ENCODE results near the gene KIAA1755.

The KIAA1755 gene

DNA sequence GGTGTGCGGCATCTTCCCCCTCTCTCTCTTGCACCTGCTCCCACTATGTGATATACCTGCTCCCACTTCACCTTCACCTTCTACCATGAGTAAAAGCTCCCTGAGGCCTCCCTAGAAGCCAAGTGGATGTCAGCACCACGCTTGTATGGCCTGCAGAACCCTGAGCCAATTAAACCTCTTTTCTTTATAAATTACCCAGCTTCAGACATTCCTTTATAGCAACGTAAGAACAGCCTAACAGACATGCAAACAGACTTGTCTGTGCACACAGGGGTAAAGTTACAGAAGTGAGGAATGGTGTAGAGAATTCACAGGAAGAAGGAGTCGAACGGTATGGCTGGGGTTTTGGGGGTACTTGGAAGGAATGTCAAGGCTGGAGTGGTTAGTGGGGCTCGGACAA is 80.7 kb downstream of the KIAA1755 start:
- no peak for DNase-seq

DNA sequence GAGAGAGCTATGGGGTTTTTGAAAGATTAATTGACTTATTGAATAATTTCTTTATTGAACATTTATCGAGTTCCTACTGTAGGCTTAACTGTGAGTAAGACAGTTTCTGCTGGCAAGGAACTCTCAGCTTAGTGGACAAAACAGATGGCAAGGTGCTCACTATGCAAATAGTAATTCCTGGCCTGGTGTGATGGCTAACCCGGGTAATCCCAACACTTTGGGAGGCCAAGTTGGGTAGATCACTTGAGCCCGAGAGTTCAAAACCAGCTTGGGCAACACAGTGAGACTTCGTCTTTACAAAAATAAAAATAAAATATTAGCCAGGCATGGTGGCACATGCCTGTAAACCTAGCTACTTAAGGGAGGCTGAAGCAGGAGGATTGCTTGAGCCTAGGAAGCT is 82.0 kb downstream of the KIAA1755 start:
- DNase-seq = no peak

DNA sequence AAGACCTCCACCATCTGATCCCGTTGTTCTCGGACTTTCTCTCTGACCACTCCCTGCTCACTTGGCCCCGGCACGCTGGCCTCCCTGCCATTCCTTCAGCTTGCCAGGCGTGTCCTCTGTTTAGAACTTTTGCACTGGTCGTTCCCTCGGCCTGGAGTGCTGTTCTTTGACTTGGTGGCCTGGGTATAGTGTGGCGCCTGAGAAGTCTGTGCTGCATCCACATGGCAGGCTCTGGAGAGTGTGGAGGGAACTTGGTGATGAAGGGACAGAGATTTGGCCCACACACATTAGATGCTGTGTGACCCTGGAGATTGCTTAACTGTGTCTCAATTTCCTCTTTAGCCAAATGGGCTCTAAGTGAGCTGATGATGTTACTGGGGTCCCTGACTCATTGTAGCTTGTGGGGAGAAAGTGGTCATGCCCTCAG is 82.5 kb downstream of the KIAA1755 start:
- DNase-seq = no peak

DNA sequence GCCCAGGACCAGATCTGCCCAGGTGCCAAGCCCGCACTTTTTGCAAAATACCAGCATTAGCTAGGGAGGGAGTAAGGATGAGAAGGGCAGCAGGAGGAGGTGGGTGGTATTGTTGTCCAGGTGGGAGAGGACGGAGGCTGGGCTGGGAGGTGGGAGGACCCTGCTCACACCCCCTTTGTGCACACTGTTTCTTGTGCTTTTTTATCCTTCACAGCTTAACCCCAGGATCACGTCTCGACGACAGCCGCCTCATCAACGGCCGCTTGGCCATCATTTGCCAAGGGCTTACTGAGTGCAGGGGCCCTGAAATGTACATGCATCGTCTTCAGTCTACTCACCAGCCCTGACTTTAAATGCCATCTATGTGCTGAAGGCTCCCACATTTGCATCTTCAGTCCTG is 83.3 kb downstream of the KIAA1755 start:
- no peak for DNase-seq

DNA sequence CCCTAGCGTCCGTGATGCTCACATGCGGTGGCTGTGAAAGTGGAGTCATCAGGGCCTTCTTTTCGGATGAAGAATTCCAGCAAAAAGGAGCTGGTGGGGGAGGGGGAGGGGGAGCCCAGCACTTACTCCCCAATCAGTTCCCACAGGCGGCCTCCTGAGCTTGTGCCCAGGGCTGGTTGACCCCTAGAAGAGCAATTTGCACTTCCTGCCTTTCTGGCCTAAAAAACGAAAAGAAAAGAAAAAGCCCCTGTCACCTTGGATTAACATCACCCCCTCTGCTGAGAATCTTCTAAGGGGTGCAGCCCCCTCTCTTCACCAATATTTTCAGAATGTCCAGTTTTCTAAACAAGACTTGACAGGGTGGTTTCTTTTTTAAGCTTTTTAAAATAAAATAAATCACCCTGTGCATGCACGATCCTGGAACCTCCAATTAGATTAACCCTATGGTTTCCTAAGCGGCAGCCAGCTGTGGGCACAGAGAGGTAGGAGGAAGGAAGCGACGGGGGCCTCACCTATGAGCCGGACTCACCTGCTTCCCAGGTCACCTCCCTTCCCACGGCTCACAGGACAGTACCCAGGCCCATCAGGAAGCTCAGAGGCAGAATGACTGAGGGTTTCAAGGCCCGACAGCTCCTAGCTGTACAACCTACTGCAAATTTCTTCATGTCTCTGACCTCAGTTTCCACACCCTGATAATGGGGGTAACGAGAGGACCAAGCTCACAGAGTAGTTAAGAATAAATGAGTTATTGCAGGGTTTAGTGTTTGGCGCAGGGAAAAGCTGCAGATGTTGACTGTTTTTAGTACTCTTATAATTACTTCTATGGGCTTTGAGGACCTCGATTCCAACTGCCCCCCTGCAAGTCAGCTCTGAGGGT is 85.0 kb downstream of the KIAA1755 start:
- no peak for DNase-seq

DNA sequence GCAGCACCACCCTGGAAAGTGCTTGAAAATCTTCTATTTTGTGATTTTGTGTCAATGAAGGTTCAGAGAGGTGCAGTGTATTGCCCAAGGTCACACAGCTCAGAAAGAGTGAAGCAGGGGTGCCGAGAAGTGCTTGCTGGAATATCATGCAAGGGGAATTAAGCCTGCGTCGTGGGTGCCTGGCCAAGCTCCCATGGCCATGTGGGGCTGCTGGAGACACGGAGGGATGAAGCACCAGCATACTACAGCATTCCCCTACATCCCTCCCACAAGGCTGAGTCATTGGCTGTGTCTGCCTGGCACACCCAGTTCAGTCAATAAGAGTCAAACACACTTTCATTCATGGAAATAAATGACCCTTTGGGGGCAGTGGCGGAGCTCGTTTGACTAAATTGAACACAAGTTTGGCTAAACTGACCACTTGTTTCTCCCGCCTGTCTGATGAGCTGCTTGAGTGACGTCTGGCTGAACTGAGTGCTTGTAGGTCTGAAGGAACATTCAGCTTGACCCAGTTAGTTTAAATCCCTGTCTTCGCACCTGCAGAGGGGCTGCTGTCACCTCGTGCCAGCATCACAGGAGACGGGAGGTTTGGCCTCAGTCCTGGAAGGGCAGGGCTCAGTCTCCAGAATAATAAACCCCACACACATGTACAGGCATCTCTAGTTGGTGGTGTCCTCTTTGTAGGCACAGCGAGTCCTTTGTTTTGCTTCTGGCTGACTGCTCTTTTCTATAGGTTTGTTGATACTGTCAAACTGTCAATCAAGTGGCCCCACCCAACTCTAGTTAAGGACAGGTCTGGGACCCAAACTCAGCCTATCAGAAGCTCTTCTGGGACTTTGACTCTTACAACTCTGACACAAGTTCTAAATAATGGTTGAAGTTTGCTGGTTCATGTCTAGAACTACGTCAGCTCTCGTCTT is 87.0 kb downstream of the KIAA1755 start:
- DNase-seq = no peak

DNA sequence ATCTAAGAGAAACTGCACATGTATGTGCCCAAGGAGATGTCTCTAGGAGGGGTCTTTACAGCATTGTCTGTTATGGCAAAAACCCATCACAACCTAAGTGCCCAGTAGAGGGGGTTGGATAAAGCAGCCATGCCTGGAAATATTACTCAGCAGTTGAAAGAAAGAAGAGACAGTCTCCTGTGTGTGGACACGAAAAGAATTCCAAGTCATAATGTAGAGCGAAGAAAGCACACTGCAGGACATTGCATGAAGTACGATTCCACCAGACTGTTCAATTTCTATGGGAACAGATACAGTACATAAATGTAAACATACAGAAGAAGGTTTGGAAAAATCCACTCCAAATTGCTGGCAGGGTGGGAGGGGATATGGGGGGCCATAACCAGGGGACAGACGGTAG is 88.1 kb downstream of the KIAA1755 start:
- no peak for DNase-seq

DNA sequence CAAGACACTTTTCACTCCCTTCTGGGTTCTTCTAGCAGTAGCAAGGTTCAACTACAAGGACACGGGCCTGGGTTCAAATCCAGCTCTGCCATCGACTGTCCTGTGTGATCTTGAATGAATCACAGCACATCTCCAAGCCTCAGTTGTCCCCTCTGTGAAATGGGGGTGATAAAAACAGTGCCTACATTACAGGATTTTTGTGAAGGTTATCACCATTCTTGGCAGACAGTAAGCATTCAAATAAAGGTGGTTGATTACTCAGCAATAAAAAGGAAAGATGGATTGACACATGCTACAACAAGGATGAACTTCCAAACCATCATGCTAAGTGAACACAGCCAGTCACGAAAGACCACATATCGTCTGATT is 88.9 kb downstream of the KIAA1755 start:
- no peak for DNase-seq

DNA sequence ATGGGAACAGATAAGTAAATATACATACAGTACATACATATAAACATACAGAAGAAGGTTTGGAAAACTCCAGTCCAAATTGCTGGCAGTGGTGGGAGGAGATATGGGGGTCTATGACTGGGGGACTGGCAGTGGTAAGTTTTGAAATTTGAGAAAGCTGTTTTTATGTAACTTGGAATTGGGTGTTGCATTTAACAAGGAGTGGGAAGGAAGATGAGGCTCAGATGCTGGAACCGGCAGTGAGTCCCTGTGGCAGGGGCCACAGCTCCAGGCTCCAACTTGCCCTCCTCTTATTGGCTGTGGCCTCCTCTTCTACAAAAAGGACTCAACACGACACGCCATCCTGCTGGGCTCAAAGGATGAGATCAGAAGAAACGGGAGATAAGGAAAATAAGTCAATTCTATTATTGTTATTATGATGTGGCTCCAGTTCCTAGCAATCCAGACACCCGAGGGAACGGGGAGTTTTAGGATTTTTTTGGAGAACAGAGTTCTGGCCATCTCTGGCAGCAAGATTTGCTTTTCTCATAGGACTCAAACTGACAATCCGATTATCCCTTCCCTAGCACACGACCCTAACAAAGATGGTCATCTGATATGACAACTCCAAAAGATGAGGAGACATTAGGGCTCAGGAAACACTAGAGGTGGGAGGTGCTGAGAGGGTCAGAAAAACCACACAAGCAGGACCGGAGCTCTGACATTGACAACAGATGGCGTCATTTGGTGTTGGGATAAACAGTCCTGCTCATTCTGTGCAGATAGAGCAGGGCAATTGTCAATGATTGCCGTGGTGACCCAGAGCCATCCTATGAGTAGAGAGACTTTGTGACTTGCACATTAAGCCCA is 89.5 kb downstream of the KIAA1755 start:
- no peak for DNase-seq

DNA sequence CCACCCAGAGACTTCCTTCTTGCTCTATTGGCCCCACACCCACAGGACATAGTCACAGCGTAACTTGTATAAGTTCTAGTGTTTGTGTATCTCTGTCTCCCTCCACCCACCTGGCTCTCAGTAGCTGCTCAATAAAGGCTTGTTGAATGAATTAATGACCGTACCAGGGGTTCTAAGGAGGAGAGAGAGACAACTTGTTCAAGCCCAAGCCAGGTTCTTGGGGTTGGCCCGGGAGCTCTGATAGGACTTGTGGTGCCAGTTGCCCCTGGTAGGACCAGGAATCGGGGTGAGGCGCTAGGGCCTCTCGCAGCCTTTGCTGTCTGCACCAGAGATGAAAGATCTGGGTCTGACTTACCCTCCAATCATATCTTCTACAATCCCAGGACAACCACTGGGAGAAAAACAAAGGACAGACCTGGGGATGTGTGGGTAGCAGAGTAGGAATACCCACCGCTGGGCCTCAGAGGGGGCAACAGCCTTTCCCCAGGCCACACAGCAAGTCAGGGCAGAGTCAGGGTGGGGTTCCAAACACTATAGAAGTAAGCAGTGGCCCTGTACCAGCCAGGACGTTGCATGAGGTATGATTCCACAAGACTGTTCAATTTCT is 90.2 kb downstream of the KIAA1755 start:
- no peak for DNase-seq

DNA sequence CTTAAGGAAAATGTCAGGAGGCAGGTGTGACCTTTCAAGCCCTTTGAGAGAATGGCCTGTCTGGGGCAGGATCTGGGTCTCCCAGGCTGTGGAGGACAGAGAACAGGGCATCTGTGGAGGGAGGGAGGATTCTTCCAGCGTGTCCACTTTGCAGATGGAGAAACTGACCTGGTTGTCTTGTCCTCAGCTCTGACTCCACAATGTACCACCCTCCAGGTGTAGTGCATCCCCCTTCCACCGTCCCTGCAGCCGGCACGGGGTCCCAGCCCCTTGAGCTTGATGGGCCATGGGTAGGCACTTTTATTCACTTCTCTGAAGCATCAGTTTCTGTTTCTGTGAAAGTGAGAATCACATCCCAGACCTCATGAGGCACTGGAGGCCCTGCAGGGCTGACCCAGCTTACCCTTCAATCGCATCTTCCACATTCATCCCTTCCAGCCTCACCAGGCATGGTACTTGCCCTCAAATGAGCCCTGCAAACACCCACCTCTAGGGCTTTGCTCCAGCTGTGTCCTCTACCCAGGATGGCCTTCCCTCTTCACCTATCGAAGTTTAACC is 90.8 kb downstream of the KIAA1755 start:
- DNase-seq = no peak

DNA sequence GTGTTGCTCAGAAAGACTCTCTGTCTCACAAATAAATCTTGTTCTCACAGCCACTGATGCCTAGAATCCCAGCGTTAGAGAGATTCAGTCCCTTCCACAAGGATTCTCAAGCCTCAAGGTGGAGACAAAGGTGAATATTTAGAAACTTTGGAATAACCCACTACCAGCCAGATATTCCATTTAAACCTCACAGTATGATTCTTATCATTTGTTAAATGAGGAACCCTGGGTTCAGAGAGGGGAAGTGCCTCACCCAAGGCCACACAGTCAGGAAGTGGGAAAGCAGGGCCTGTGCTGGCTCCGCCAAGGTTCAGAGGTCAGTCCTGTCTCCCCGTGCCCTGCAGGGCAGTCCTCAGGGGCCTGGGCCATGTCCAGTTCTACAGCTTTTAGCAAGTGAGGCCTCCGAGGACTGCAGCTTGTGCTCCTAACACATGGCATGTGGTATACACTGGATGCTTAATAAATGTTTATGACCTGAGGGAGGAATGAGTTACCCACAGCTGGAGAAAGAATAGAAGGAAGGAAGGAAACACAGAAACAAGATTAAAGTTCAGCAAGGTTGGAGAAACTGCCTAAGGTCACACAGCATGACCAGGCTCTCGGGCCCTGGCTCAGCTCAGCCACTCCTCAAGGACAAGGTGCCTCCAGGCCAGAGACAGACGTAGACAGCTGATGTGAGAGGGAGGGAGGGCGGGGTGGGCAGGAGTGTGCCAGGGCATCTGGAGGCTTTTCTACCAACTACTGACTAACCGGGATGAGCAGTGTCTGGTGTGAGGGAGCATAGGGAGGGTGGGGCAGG is 91.5 kb downstream of the KIAA1755 start:
- no peak for DNase-seq

DNA sequence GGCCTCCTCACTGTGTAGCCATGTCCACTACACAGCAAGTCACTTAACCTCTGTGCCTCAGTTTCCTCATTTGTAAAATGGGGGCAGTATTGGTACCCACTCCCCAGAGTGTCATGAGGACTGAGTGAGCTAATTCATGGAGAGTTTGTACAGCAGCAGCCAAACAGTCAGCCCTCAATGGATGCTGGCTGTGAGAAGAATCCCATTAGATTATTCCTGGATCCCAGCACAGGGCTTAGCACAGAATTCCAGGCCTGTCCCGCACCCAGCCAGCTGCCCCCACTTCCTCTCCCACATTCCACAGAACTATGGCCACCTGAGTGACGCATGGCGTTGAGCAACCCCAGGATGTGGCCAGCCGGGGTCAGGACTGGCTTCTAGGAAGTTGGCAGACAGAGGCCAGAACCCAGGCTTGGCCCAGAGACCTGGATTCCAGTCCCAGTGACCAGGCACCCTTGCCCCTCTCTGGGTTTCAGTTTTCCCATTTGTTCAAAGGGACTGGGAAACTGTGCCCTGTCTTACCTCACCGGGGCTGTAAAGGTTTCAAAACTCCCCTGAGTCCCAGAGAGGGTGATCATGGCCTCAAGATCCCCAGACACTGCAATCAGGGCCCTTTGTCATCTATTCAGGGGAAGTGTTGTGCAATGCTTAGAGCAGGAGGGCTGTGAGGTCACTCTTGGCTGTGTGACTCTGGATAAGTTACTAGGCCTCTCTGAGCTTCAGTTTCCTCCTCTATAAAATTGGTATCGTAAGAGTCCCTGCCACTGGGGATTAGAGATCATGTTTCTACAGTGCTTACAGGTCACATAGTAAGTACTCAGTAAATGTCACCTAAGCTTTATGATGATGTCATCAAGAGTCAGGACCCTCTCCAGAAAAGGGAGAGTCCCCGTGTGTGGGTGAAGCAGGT is 92.4 kb downstream of the KIAA1755 start:
- no peak for DNase-seq

DNA sequence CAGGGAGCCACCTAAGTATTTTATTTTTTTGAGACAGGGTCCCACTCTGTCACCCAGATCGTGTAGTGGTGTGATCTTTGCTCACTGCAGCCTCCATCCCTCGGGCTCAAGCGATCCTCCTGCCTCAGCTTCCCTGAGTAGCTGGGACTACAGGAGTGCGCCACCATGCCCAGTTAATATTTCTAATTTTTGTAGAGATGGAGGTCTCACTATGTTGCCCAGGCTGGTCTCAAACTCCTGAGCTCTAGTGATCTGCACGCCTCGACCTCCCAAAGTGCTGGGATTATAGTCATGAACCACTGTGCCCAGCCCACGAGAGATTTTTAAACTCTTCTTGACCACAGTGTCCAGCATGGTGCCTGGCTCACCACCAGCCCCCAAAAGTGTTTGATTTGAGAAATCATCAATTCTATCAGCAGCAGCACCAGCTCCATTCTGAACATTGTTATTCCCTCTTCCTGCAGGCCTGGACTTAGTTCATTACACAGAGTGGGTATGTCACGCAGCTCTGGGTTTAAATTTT is 93.1 kb downstream of the KIAA1755 start:
- no peak for DNase-seq

DNA sequence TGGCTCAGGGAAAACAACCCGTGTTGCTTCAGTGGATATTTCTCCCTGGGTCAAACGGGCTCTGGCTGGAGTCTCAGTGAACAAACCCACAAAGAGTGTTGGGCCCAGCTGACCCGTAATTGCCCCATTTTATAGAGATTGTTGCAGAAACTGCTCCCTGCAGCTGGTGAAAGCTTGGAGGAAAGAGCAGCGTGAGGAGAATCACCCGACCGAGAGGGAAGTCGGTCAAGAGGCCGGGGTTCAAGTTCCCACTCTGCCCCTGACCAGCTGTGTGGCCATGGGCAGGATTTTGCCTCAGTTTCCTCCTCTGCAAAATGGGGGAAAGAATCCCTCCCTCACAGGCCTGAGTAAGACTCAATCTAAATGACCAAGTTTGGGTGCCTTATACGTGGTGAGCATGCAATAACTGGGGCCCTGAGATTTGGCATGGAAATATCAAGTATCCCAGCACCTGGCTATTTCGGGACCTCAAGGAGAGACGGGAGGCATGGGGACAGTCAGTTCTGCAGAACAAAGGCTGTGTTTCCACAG is 93.8 kb downstream of the KIAA1755 start:
- no peak for DNase-seq

DNA sequence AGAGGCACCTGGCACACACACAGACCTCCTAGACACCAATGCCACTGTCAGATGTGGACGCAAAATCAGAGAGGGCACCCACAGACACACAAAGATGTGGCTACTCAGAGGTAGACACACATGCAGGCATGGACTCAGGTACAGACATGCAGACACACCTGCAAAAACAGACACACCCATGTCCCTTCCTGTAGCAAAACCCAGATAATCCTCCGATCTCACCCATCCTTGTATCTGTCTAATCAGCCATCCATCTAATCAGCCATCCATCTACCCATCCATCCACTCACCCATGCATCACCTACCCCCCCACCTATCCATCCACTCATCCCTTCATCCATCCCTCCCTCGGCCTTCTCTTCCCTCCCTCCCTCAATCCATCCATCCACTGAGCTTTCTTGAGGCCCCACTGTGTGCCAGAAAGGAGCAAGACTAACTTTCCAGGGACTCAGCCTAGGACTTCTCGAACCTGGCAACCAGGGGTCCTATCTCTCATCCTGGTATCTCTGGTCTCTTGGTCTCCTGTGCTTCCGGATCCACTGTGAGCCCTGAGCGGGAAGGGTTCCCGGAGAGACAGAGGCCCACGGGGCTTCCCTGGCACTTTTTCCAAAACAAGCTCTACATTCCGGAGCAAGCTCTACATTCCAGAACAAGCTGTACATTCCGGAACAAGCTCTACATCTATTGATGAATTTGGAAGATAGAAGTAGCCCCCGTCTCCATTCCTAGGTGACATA is 94.4 kb downstream of the KIAA1755 start:
- DNase-seq = no peak

DNA sequence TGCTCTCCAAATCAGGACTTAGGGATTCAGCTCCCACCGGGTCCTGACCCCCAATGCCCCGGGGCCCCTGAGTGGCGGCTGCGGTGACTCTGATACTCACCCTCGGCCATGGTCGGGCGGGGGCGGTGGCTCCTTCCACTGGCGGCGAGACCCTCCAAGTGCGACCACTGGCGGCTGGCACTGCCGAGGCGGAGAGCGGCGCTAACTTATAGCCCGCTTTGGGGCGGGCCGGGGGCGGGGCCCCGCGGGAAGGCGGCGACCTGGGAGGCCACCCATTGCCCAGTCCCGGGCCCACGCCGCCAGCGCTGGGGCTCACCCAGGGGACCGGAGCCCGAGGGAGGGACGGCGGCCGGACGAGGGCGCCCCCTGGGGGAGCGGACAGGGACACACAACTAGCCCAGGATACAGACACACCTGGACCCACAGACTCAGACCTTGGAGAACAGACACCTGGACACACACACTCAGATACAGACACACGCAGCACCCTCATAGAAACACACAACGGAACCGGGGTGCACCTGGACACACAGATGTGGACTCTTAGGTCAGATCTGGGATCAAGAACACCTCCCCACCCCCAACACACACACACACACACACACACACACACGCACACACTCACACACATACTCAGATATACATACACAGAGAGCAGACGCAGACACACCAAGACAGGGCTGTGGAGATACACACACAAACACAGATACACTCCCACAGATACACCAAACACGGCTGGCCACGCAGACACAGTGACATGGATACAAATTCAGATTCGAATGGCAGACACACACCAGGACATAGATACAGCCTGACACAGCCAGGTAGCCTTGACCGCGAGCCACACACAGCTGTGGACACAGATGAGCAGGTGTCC is 95.2 kb downstream of the KIAA1755 start, which contains the start of gene TGM2:
TSS of gene TGM2 (minus strand) at position 182 of the 877 bp plus-strand sequence. CDS start at position 110, 72 bp downstream.
- peak; percentile 62 for DNase-seq

DNA sequence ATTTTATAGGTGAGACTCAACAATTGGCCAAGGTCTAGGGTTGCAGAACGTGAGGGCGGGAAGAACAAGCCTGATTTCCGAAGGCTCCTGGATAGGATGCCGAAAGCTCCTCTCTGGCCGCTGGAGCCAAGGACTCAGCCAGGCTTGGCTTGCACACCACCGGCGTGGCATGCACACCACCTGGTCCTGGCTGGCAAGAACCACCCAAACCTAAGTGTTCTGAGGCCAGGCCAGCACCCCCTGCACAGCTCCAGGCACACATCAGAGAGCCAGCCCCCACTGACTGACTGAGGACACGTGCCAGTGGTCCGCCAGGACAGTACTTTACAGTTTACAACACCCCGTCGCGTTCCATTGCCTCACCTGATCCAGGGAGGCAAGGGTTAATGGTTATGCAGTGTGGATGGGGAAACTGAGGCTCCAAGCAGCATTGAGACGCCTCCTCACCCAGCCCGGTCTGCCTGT is 95.9 kb downstream of the KIAA1755 start:
- no peak for DNase-seq
